Lower leg skin (tissue), 3 donors: ENCODE results near the gene CRAT.

Experiments used
- CTCF ChIP-seq, 3 donors: fragments of 450-650 bp; IDR thresholded peaks; one replicate each; pipeline ENCODE4 v1.5.1; 2016; ENCODE audit warnings: antibody characterized with exemption in 3 of 3, mild to moderate bottlenecking in 3 of 3, moderate library complexity in 2 of 3
- POLR2A ChIP-seq, 2 donors: fragments of 450-650 bp; IDR thresholded peaks; one replicate each; pipeline ENCODE4 v1.6.1; 2016 to 2017; ENCODE audit warnings: antibody characterized with exemption in 2 of 2, mild to moderate bottlenecking in 1 of 2, moderate library complexity in 1 of 2

- TF ChIP-seq POLR2A (IDR thresholded peaks at IDR 0.05) (no peak), CTCF (IDR thresholded peaks at IDR 0.05) (no peak)
Observed at GRCh38 chr9:129133082-129133481, 22.5 kb upstream of the CRAT start.
